ENCODE data around the gene SETBP1.

- TF ChIP-seq TSHZ2 (CRISPR knock-in tag; IDR thresholded peaks at IDR 0.05) (no peak), TCF4 (CRISPR knock-in tag; IDR thresholded peaks at IDR 0.05; ENCODE audit: borderline replicate concordance) (no peak; the same call in 1 of the 2 replicates), GLIS3 (CRISPR knock-in tag; IDR thresholded peaks at IDR 0.05) (no peak), ISL1 (CRISPR knock-in tag; IDR thresholded peaks at IDR 0.05) (no peak), ZFP3 (CRISPR knock-in tag; IDR thresholded peaks at IDR 0.05) (no peak), ZC3H10 (CRISPR knock-in tag; IDR thresholded peaks at IDR 0.05) (no peak)
- TF ChIP-seq, protein P1, sequence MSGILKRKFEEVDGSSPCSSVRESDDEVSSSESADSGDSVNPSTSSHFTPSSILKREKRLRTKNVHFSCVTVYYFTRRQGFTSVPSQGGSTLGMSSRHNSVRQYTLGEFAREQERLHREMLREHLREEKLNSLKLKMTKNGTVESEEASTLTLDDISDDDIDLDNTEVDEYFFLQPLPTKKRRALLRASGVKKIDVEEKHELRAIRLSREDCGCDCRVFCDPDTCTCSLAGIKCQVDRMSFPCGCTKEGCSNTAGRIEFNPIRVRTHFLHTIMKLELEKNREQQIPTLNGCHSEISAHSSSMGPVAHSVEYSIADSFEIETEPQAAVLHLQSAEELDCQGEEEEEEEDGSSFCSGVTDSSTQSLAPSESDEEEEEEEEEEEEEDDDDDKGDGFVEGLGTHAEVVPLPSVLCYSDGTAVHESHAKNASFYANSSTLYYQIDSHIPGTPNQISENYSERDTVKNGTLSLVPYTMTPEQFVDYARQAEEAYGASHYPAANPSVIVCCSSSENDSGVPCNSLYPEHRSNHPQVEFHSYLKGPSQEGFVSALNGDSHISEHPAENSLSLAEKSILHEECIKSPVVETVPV (CRISPR knock-in tag; IDR thresholded peaks at IDR 0.05), result no peak
These were observed 6.7 kb downstream of the SETBP1 start for GRCh38 chr18:44687421-44687820.

Measured in SK-N-SH treated with all-trans-retinoic acid at 6 μM for 48 hours (cell line).